Vagina (tissue), 2 donors: ENCODE results near the gene PEPD. TPM values are rescaled to one million over a fixed set of nuclear protein-coding genes. Genes with fewer than 3 reads are reported as not detected.

ENCODE experiments used
- DNase-seq, 2 donors: peaks; one replicate each; pipeline ENCODE4 v3.0.0-alpha.2; 2017; ENCODE audit errors: extremely low spot score in 2 of 2
- H3K27ac ChIP-seq: fragments of 200-600 bp; sonication (generic); one replicate; pipeline ENCODE4 v1.5.1; 2019
- H3K27me3 ChIP-seq: fragments of 200-600 bp; sonication (generic); one replicate; pipeline ENCODE4 v1.5.1; 2019
- H3K36me3 ChIP-seq, 2 donors: fragments of 200-600 bp; sonication (generic); one replicate each; pipeline ENCODE4 v1.5.1; 2017 to 2019
- H3K4me1 ChIP-seq: fragments of 200-600 bp; sonication (generic); one replicate; pipeline ENCODE4 v1.5.1; 2019
- H3K4me3 ChIP-seq, 2 donors: fragments of 200-600 bp; sonication (generic); 1 replicate in 1 of 2; 2 replicates in 1 of 2; pipeline ENCODE4 v1.5.1; 2016 to 2019
- H3K9me3 ChIP-seq: fragments of 200-600 bp; sonication (generic); one replicate; pipeline ENCODE4 v1.5.1; 2019
- CTCF ChIP-seq, 3 experiments: fragments of 450-650 bp in 2 of 3; fragments of 200-600 bp in 1 of 3; sonication (generic) in 1 of 3; IDR thresholded peaks; one replicate each; pipeline ENCODE4 v1.5.1; 2017 to 2019; ENCODE audit warnings: antibody characterized with exemption in 3 of 3, mild to moderate bottlenecking in 2 of 3, moderate library complexity in 2 of 3
- POLR2A ChIP-seq, 2 donors: fragments of 450-650 bp; IDR thresholded peaks; one replicate each; pipeline ENCODE4 v1.6.1; 2017; ENCODE audit warnings: antibody characterized with exemption in 2 of 2, mild to moderate bottlenecking in 2 of 2, moderate library complexity in 2 of 2
- POLR2AphosphoS5 ChIP-seq, 2 donors: sonication (generic); formaldehyde crosslinking; IDR thresholded peaks; one replicate each; pipeline ENCODE4 v1.9.0; 2017; ENCODE audit warnings: antibody characterized with exemption in 2 of 2, mild to moderate bottlenecking in 2 of 2, low read depth in 1 of 2; ENCODE audit not compliant: insufficient read depth in 1 of 2
- intact Hi-C: fragments of 100-400 bp; cut with DNase I; formaldehyde crosslinking; loops from one replicate; pipeline ENCODE4 v1.15.1; 2023
- total RNA-seq: library from RNA; depleted of rRNA; stranded (reverse); fragments of >200 nt; gene quantifications from one replicate; pipeline ENCODE4 v1.2.3, GENCODE V29; 2016

The PEPD gene
- total RNA-seq, 1 donor from 2014 or later = 61.9 TPM

DNA sequence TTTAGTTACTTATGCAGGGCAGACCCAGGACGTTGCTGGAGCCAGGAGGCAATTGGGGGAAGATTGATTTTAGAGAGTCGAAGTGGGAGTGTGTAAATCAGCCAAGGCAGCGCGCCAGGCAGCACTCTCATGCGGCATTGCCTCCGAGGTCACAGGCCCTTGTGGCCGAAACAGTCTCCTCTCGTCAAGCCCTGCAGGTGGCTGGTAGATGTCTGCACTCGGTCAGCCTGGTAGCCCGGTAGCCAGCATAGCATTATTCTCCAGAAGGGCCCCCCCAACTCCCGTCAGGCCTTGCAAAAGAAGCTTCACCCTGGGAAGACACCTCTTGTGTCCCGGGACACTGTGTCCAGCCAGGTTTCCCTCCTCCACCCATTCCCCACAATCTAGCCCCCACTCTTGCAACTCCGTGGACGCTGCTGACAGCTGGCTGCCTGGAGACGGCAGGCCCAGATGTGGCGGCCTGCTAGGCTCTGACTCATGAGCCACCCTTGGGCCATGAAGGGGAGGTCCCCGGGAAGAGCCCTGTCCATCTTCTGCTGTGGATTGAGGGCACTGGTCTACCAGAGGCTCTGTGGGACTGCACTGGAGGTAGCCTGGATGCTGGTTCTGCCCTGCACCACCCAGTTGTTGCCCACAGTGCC is 2.6 kb upstream of the PEPD start:
- H3K9me3 ChIP-seq = no peaks in the 10 kb centered on the region
- intact Hi-C loops = no loop called here
- no peak for DNase-seq
- no peak overlapping the region for H3K27ac ChIP-seq
- H3K4me3 ChIP-seq = no peak overlapping the region
- H3K36me3 ChIP-seq = no peaks in the 10 kb centered on the region
- peaks cover 22% of the 10 kb centered on the region for H3K4me1 ChIP-seq
- TF ChIP-seq POLR2AphosphoS5 (IDR thresholded peaks at IDR 0.05; ENCODE audit: insufficient read depth in 1 of 2, low read depth in 1 of 2) = no peak
- no peak for TF ChIP-seq CTCF (IDR thresholded peaks at IDR 0.05)
- no peak for TF ChIP-seq POLR2A (IDR thresholded peaks at IDR 0.05)
- H3K27me3 ChIP-seq = no peaks in the 10 kb centered on the region

- no peak overlapping the region for H3K27ac ChIP-seq
- intact Hi-C loops = no loop called here
- H3K9me3 ChIP-seq = no peaks in the 10 kb centered on the region
- no peak for TF ChIP-seq CTCF (IDR thresholded peaks at IDR 0.05)
- no peak for TF ChIP-seq POLR2AphosphoS5 (IDR thresholded peaks at IDR 0.05; ENCODE audit: insufficient read depth in 1 of 2, low read depth in 1 of 2)
- TF ChIP-seq POLR2A (IDR thresholded peaks at IDR 0.05) = no peak
- H3K4me3 ChIP-seq = no peak overlapping the region
- H3K4me1 ChIP-seq = peaks cover 22% of the 10 kb centered on the region
- no peaks in the 10 kb centered on the region for H3K36me3 ChIP-seq
- no peaks in the 10 kb centered on the region for H3K27me3 ChIP-seq
- DNase-seq = no peak
These were observed 1.6 kb upstream of the PEPD start for GRCh38 chr19:33523167-33523566.

DNA sequence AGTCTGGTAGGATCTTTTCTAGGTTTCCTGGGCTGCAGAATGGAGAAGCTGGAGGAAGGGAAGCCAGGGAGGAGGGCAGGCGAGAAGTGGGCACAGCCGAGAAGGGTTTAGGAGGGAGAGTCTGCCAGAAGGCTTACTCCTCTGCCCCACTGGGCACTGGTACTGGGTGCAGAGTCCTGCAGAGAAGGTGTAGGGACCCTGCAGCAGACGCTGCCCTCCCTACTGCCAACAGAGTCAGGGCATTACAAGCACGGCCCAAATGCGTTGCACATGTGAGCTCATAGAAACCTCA is 726 bp upstream of the PEPD start:
- DNase-seq = no peak
- H3K4me1 ChIP-seq = peaks cover 22% of the 10 kb centered on the region
- H3K27ac ChIP-seq = no peak overlapping the region
- intact Hi-C loops = no loop called here
- no peak for TF ChIP-seq CTCF (IDR thresholded peaks at IDR 0.05)
- TF ChIP-seq POLR2AphosphoS5 (IDR thresholded peaks at IDR 0.05; ENCODE audit: insufficient read depth in 1 of 2, low read depth in 1 of 2) = no peak
- H3K27me3 ChIP-seq = no peaks in the 10 kb centered on the region
- H3K9me3 ChIP-seq = no peaks in the 10 kb centered on the region
- peak overlapping the region; percentile 90 to 98 for H3K4me3 ChIP-seq
- no peaks in the 10 kb centered on the region for H3K36me3 ChIP-seq

DNA sequence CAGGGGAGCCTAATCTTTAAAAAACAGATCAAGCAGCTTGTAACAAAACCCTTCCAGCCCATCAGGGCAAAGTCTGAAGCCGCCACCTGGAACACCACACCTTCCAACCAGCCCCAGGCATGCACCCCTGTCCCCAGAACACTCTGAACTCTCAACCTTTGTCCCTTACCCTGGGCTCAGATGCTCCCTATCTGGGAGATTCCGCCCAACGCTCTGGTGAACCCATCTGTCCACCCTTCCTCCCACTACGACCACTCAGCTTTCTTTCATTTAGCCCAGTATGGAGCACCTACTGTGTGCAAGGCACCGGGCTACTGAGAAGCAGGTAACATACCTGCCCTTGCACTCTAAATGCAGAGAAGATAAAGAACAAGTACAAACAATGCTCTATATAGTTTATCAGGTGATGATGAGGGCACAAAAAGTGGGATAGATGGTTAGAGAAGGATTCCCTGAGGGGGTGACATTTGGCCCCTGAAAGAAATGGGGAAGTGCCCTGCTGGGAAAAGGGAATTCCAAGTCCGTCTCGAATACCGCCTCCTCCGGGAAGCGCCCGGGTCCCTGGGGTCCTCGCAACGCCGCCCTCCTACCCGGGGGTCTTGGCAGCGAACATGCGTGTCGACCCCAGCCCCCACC is 629 bp downstream of the PEPD start:
- TF ChIP-seq POLR2A (IDR thresholded peaks at IDR 0.05) (no peak), CTCF (IDR thresholded peaks at IDR 0.05) (no peak), POLR2AphosphoS5 (IDR thresholded peaks at IDR 0.05; ENCODE audit: insufficient read depth in 1 of 2, low read depth in 1 of 2) (no peak)
- intact Hi-C loops = no loop called here

DNA sequence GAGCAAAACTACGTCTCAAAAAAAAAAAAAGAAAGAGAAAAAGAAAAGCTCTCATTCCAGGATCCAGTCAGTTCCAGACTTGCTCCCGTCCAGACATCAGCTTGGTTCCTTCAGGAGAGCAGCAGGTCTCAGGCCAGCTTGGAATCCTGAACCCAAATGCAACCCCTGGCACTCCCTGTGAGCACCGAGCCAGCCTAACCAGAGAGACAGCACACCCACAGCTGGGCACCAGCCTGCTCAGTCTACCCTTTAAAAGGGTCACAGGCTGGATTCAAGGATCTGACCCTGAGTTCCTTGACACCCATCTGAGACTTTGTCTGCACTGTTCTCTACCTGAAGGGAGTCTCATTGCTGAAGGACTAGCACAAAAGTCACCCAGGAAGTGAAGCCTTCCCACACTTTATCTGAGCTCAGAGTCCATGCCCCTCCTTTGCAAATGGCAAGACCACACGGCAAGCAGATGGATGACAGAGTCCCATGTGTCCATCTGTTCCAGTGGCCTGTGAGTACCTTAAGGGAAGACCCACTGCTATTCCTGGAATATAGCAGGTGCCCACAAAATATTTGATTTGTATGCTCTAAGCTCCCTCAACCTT is 1.4 kb downstream of the PEPD start:
- H3K27ac ChIP-seq = no peak overlapping the region
- intact Hi-C loops = no loop called here
- no peaks in the 10 kb centered on the region for H3K27me3 ChIP-seq
- no peaks in the 10 kb centered on the region for H3K36me3 ChIP-seq
- TF ChIP-seq POLR2A (IDR thresholded peaks at IDR 0.05) = no peak
- no peak for TF ChIP-seq CTCF (IDR thresholded peaks at IDR 0.05)
- no peak for TF ChIP-seq POLR2AphosphoS5 (IDR thresholded peaks at IDR 0.05; ENCODE audit: insufficient read depth in 1 of 2, low read depth in 1 of 2)
- no peak overlapping the region for H3K4me3 ChIP-seq
- no peaks in the 10 kb centered on the region for H3K9me3 ChIP-seq
- no peak for DNase-seq
- H3K4me1 ChIP-seq = peaks cover 22% of the 10 kb centered on the region

More for the DNA sequence above, 629 bp downstream of the PEPD start:
- H3K4me1 ChIP-seq = peaks cover 22% of the 10 kb centered on the region
- DNase-seq = no peak
- no peaks in the 10 kb centered on the region for H3K27me3 ChIP-seq
- H3K9me3 ChIP-seq = no peaks in the 10 kb centered on the region
- no peaks in the 10 kb centered on the region for H3K36me3 ChIP-seq
- H3K27ac ChIP-seq = peak overlapping the region; percentile 56
- peak overlapping the region; percentile 90 to 98 for H3K4me3 ChIP-seq
